ENCODE measurements around the gene EDIL3. TPM values are rescaled to one million over a fixed set of nuclear protein-coding genes. Genes with fewer than 3 reads are reported as not detected.
A peak's percentile ranks its signal among the peaks of the same experiment; 100 is the strongest.

The EDIL3 gene
- total and polyA plus RNA-seq, 2 of the 13 experiments (the other 11 are each of a cell fraction or from before 2014, with no cell fraction given) = 0.01 TPM; not detected in 1

DNA sequence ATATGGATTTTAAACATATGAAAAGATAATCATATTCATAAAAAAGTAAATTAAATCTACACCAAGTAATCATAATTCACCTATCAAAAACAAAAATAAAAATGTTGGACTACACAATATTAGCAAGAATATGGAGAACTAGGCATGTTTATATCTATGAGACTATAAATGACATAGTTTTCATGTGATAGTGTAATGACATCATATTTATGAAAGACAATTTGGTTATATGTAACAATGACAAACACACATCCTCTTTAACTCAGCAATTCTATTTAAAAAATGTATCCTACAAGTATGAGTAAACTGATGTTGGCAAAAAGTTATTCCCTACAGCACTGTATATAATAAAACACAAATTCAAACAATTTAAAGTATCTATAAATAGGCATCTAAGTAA, 312.3 kb downstream of the EDIL3 start:
- H3K36me3 ChIP-seq (replicated peaks in 1 of 2; ENCODE audit: control insufficient read depth in 1 of 2, insufficient read depth in 2 of 2, low read length in 2 of 2) = no peaks in the 10 kb centered on the region
- FAIRE-seq (no peak), DNase-seq (ENCODE audit: low spot score) (no peak), ATAC-seq (no peak)
- no peak overlapping the region for H3K27ac ChIP-seq (ENCODE audit: extremely low read length, insufficient read depth, low read length)
- POLR2A ChIA-PET = no interaction called here
- no peak overlapping the region for H2AFZ ChIP-seq (ENCODE audit: low read length)
- intact Hi-C loops (cut with micrococcal nuclease; ENCODE audit: unreplicated experiment) (no loop called here), in situ Hi-C loops (cut with HindIII; ENCODE audit: extremely low pct_ligation_motif_present, low pct_unique_long_range_greater_than_20kb) (no loop called here)
- no peak overlapping the region for H3K4me3 ChIP-seq (replicated peaks in 1 of 3; ENCODE audit: insufficient read depth in 1 of 3, low read depth in 2 of 3, low read length in 3 of 3)
- no peak overlapping the region for H3K4me2 ChIP-seq (ENCODE audit: low read depth, low read length)
- TF ChIP-seq ATF7 (IDR thresholded peaks at IDR 0.05) (peak; percentile 77), ATF7 (CRISPR knock-in tag; IDR thresholded peaks at IDR 0.05) (no peak), ZNF451 (CRISPR knock-in tag; IDR thresholded peaks at IDR 0.05) (no peak)
- no peaks in the 10 kb centered on the region for H3K4me1 ChIP-seq (ENCODE audit: insufficient read depth, low read length)
- H3K9me3 ChIP-seq (ENCODE audit: low read length) = no peaks in the 10 kb centered on the region
- H3K79me2 ChIP-seq (ENCODE audit: insufficient read depth, low read length) = no peaks in the 10 kb centered on the region
- peaks cover 0 to 2% of the 10 kb centered on the region in 2 experiments; a peak in 2 of 5 replicates for H3K27me3 ChIP-seq (ENCODE audit: control insufficient read depth in 1 of 2, insufficient read depth in 2 of 2, low read length in 2 of 2)
- no peak overlapping the region for H3K9ac ChIP-seq (ENCODE audit: insufficient read depth, low read depth, low read length)
- no peaks in the 10 kb centered on the region for H4K20me1 ChIP-seq (ENCODE audit: insufficient read depth, low read length)
- CTCF ChIA-PET (ENCODE audit: low intra/inter-chr PET ratio, low total read pairs) = no interaction called here
- BruUV-seq (replicated peaks) = no TSS peak

DNA sequence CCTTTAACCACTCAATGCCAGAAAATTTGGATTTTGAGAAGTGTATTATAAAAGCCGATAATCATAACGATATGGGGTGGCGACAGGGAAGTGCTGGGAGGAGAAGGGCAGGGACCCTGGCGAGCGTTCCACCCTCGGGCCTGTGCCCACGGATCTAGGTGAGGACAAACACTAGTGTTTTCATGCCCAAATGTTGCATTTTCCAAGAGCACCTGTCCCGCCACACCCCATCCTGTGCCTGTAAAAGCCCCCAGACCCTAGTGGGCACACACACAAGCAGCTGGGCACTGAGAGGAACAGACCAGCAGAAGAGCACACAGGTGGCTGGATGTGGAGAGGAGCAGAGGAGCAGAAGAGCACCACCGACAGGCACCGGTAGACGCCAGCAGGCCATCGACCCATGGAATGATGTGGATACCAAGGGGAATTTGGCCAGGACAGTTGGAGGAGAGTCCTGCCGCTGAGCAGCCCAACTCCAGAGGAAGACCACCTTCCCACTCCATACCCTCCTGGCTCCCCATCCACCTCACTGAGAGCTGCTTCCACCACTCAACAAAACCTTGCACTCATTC, 315.0 kb downstream of the EDIL3 start:
- Histone ChIP-seq H4K20me1 (ENCODE audit: insufficient read depth, low read length) (no peaks in the 10 kb centered on the region), H3K4me1 (ENCODE audit: insufficient read depth, low read length) (no peaks in the 10 kb centered on the region), H3K4me2 (ENCODE audit: low read depth, low read length) (no peak overlapping the region), H3K4me3 (replicated peaks in 1 of 3; ENCODE audit: insufficient read depth in 1 of 3, low read depth in 2 of 3, low read length in 3 of 3) (no peak overlapping the region), H3K27ac (ENCODE audit: extremely low read length, insufficient read depth, low read length) (no peak overlapping the region), H3K79me2 (ENCODE audit: insufficient read depth, low read length) (no peaks in the 10 kb centered on the region), H3K36me3 (replicated peaks in 1 of 2; ENCODE audit: control insufficient read depth in 1 of 2, insufficient read depth in 2 of 2, low read length in 2 of 2) (no peaks in the 10 kb centered on the region), H3K9me3 (ENCODE audit: low read length) (no peaks in the 10 kb centered on the region), H3K9ac (ENCODE audit: insufficient read depth, low read depth, low read length) (no peak overlapping the region), H2AFZ (ENCODE audit: low read length) (no peak overlapping the region), H3K27me3 (ENCODE audit: control insufficient read depth in 1 of 2, insufficient read depth in 2 of 2, low read length in 2 of 2) (peaks cover 0 to 2% of the 10 kb centered on the region in 2 experiments; a peak in 2 of 5 replicates)
- ATAC-seq = no peak
- intact Hi-C loops (cut with micrococcal nuclease; ENCODE audit: unreplicated experiment) = no loop called here
- TF ChIP-seq ZNF7 (CRISPR knock-in tag; IDR thresholded peaks at IDR 0.05) = no peak
- CTCF ChIA-PET (ENCODE audit: low intra/inter-chr PET ratio, low total read pairs) = no interaction called here
- no peak for DNase-seq (ENCODE audit: low spot score)
- BruUV-seq (replicated peaks) = no TSS peak
- POLR2A ChIA-PET = no interaction called here
- 7% methylated on average over 9 of the region's 13 CpGs for WGBS (ENCODE audit: low lambda C conversion rate)
- FAIRE-seq = no peak
- in situ Hi-C loops (cut with HindIII; ENCODE audit: extremely low pct_ligation_motif_present, low pct_unique_long_range_greater_than_20kb) = no loop called here

Measured in HepG2 (cell line).